Mammary epithelial cell (primary cell): ENCODE data around the gene RBM20.

Experiments used
- CTCF ChIP-seq, 2 donors: IDR thresholded peaks in 1 of 2; conservative IDR thresholded peaks in 1 of 2; 2 replicates each; pipeline ENCODE4 v1.5.1; 2011 to 2012; ENCODE audit warnings: inconsistent platforms in 2 of 2, low read length in 2 of 2, mild to moderate bottlenecking in 2 of 2, control low read depth in 1 of 2, low read depth in 1 of 2; ENCODE audit not compliant: insufficient read depth in 1 of 2; ENCODE audit errors: extremely low read depth in 1 of 2
- EZH2 ChIP-seq: IDR thresholded peaks from 2 replicates; pipeline ENCODE4 v1.6.1; 2012; ENCODE audit warnings: low read length, inconsistent platforms, borderline replicate concordance

- peak in 1 of 2 donors; percentile 27 for TF ChIP-seq CTCF (conservative IDR thresholded peaks at IDR 0.05 in 1 of 2, IDR thresholded peaks at IDR 0.05 in 1 of 2; ENCODE audit: extremely low read depth in 1 of 2, insufficient read depth in 1 of 2, low read depth in 1 of 2, low read length in 2 of 2)
- TF ChIP-seq EZH2, result no peak
These were observed 228.2 kb downstream of the RBM20 start for GRCh38 chr10:110872145-110872983.
